GM23338 (cell line): Measurements from ENCODE around the gene KDM4E.

ENCODE experiments used
- CREB1 ChIP-seq: fragments of 250-450 bp; sonication (Bioruptor Pico); IDR thresholded peaks from 2 replicates; pipeline ENCODE4 v1.5.0; 2020; ENCODE audit warnings: low read depth, mild to moderate bottlenecking, moderate library complexity
- EZH2 ChIP-seq: fragments of 200-600 bp; sonication (generic); IDR thresholded peaks from one replicate; pipeline ENCODE4 v1.8.0; 2017; ENCODE audit warnings: antibody characterized with exemption, mild to moderate bottlenecking, low read depth; ENCODE audit not compliant: unreplicated experiment
- TF ChIP-seq, protein P1 (sequence below), 2 experiments: fragments of 200-600 bp in 1 of 2; sonication (generic) in 1 of 2; conservative IDR thresholded peaks; 2 replicates each; pipeline versions ENCODE4 v1.5.1 to v1.6.1; 2016 to 2017; ENCODE audit warnings: antibody characterized with exemption in 2 of 2, low read depth in 2 of 2, mild to moderate bottlenecking in 2 of 2, moderate library complexity in 1 of 2
- TF ChIP-seq, protein P2 (sequence below): IDR thresholded peaks from one replicate; pipeline ENCODE4 v1.6.1; 2018; ENCODE audit warnings: antibody characterized with exemption; ENCODE audit not compliant: unreplicated experiment
- TF ChIP-seq, protein P3 (sequence below): IDR thresholded peaks from 2 replicates; pipeline ENCODE4 v1.6.1; 2016; ENCODE audit warnings: antibody characterized with exemption

DNA sequence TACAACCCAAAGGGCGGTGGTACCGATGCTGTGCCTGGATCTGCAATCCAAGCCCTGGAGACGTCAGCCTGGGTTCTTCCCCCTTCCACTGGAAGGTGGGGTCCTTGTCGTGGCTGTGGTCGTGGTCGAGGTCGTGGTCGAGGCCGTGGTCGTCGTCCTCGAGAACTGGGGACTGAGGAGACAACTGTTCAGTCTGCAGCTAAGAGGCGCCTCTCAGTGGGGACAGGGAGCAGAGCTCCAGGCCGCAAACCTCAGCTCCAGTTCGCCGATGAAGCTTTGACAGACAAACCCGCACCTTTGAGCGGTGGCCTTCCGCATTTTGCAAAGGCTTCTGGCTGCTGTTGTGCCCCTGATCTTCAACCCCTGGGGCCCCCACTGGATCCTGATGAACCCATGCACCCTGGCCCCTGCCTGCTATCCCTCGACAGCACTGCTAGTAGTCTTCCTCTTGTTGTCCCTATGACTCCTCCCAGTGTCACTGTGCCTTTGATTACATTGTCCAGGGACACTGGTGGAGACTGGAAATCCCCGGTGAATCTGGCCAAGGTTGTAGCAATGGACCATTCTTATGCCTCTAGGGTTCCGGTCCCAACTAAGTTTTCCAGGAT lies 25.6 kb downstream of the KDM4E start:
- TF ChIP-seq, protein P1, sequence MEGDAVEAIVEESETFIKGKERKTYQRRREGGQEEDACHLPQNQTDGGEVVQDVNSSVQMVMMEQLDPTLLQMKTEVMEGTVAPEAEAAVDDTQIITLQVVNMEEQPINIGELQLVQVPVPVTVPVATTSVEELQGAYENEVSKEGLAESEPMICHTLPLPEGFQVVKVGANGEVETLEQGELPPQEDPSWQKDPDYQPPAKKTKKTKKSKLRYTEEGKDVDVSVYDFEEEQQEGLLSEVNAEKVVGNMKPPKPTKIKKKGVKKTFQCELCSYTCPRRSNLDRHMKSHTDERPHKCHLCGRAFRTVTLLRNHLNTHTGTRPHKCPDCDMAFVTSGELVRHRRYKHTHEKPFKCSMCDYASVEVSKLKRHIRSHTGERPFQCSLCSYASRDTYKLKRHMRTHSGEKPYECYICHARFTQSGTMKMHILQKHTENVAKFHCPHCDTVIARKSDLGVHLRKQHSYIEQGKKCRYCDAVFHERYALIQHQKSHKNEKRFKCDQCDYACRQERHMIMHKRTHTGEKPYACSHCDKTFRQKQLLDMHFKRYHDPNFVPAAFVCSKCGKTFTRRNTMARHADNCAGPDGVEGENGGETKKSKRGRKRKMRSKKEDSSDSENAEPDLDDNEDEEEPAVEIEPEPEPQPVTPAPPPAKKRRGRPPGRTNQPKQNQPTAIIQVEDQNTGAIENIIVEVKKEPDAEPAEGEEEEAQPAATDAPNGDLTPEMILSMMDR (conservative IDR thresholded peaks at IDR 0.05; ENCODE audit: low read depth in 2 of 2), result peak in 1 of 2 experiments; percentile 38; a peak in 2 of 4 replicates
- TF ChIP-seq, protein P2, sequence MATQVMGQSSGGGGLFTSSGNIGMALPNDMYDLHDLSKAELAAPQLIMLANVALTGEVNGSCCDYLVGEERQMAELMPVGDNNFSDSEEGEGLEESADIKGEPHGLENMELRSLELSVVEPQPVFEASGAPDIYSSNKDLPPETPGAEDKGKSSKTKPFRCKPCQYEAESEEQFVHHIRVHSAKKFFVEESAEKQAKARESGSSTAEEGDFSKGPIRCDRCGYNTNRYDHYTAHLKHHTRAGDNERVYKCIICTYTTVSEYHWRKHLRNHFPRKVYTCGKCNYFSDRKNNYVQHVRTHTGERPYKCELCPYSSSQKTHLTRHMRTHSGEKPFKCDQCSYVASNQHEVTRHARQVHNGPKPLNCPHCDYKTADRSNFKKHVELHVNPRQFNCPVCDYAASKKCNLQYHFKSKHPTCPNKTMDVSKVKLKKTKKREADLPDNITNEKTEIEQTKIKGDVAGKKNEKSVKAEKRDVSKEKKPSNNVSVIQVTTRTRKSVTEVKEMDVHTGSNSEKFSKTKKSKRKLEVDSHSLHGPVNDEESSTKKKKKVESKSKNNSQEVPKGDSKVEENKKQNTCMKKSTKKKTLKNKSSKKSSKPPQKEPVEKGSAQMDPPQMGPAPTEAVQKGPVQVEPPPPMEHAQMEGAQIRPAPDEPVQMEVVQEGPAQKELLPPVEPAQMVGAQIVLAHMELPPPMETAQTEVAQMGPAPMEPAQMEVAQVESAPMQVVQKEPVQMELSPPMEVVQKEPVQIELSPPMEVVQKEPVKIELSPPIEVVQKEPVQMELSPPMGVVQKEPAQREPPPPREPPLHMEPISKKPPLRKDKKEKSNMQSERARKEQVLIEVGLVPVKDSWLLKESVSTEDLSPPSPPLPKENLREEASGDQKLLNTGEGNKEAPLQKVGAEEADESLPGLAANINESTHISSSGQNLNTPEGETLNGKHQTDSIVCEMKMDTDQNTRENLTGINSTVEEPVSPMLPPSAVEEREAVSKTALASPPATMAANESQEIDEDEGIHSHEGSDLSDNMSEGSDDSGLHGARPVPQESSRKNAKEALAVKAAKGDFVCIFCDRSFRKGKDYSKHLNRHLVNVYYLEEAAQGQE, result no peak
- TF ChIP-seq, protein P3, sequence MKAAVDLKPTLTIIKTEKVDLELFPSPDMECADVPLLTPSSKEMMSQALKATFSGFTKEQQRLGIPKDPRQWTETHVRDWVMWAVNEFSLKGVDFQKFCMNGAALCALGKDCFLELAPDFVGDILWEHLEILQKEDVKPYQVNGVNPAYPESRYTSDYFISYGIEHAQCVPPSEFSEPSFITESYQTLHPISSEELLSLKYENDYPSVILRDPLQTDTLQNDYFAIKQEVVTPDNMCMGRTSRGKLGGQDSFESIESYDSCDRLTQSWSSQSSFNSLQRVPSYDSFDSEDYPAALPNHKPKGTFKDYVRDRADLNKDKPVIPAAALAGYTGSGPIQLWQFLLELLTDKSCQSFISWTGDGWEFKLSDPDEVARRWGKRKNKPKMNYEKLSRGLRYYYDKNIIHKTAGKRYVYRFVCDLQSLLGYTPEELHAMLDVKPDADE, result no peak
- TF ChIP-seq CREB1 (CRISPR knock-in tag), result no peak
- no peak for TF ChIP-seq EZH2
